HG03025 (cell line): Measurements from ENCODE around the gene FABP7.

Source experiments
- ATAC-seq: cut with Tn5 transposase; IDR thresholded peaks from one replicate; pipeline ENCODE4 v1.9.1; 2021; ENCODE audit warnings: mild to moderate bottlenecking, moderate library complexity; ENCODE audit not compliant: unreplicated experiment, low FRiP score

Gene FABP7

DNA sequence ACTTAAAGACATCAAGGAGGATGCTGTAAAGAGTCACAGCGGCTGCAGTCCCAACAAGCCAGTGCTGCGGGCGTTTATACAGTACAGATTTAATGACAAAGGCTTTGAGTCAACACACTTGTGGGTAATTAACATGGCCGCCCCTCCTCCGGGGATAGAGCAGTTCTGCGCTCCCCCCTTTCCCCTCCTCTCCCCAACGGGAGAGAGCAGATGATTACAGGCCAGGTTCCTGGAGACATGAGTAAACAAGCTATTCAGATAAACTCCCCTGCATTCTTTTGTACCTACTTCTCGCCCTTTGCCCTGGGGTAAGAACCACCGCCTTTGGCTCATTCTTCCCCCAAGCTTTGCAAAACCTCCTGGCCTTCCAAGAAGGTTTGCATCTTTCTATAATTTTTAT is 23.6 kb upstream of the FABP7 start:
- ATAC-seq, result no peak

DNA sequence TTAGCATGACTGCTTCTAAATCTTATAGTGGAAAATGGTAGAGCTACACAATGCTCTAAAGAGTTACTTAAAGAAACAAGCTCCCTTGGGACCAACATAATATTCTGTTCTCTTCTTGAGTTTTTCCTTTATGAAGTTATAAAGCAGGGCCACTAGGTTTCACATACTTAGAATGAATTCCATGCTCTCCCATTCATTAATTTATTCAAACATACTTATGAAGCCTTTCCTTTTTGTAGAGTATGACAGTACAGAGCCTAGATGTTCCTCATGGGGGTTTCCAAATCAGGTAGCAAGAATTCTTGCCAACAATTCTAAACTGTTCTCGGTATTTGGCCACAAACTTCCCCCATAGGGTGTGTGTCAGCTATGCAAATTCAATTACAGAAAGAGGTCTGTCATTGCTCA is 20.6 kb upstream of the FABP7 start:
- ATAC-seq, result peak; percentile 80

- ATAC-seq, result no peak
These were observed 19.2 kb upstream of the FABP7 start for GRCh38 chr6:122760330-122760729.

- no peak for ATAC-seq
These were observed 13.3 kb upstream of the FABP7 start for GRCh38 chr6:122766256-122766655.

DNA sequence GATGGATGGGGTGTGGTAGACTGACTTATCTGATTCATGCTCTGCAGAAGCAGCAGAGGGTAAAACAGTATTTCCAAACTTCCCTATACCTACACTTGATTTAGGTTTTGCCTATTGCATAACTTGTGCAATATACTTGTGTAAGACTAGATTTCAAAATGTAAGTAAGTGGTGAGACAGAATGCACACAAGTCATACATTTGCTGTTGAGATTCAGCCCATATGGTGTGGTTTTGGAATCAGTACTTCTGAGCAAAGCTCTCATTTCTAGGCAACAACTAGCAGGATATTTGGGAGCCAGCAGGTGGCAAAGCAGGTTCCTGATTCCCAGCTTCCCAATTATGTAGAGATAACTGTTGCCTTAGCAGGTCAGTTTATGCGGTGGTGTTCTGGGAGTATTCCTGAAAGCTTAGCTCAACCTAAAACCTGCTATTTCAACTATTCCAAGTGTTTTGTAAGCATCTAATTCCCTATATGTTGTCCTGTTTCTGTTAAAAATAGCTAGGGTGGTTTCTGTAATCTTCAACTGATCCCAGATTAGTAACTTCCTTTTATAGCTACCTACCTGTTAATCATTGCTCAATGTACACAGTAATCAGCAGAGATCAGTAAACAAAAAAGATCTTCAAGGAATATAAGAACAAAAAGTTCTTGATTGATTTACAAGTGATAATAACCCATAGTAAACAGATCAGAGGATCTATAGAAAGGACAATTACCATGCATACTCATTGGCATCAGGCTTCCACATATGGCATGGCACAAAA is 8.5 kb upstream of the FABP7 start:
- ATAC-seq, result no peak

GRCh38 chr6:122772724-122773415 is 6.6 kb upstream of the FABP7 start:
- no peak for ATAC-seq

- ATAC-seq, result no peak
These were observed 3.5 kb upstream of the FABP7 start for GRCh38 chr6:122775975-122776374.

DNA sequence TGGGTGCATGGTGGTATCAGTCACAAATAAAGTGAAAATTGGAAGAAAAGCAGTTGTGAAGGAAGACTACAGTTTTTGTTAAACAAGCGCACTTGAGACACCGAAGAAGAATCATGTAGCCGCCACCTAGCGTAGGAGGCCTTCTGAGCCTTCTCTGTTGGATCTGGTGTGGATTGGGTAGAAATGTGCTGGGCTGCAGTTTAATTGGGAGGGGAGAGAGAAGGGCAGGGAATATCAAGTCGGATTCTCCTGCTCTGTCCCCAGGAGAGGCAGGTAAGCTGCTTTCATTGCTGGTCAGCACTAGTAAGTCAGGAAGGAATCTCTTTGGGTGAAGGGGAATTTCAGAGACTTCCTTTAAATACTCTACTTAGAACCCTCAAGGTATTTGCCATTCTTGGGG is 1.2 kb upstream of the FABP7 start:
- no peak for ATAC-seq

DNA sequence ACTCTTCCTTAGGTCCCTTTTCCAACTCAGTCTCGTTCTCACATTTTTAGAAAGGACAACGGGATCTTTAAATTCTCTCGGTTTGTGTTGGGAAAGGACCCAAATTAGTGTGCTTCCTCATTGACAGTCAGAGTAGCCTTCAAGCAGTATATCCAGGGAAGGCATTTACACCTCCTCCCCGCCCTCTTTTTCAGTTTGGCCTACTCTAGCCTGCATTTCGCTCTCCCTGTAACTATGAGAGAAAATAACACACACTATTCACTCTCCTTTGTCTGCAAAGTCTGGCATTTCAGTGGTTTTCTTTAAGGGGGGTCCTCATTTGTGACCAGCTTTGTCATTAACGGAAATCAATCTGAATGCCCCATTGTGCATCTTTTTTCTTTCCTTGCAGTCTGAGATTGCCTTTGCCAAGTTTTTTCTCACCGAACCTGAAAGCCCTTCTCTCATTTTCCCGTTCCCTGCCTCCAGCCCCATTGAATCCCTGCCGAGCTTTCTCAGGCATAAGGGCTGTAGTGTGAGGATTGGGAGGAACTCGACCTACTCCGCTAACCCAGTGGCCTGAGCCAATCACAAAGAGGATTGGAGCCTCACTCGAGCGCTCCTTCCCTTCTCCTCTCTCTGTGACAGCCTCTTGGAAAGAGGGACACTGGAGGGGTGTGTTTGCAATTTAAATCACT is 393 bp upstream of the FABP7 start:
- no peak for ATAC-seq

DNA sequence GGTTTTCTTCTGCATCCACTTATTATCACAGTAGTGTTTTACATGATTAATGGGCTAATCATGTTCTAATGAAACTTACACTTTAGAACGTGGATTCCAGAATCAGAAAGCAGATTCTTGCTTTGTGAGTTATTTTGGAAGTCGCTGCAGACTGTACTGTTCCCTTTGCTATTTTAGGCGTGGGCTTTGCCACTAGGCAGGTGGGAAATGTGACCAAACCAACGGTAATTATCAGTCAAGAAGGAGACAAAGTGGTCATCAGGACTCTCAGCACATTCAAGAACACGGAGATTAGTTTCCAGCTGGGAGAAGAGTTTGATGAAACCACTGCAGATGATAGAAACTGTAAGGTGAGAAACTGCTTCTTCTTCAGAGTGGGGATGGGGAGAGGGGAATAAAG is 598 bp downstream of the FABP7 start:
- no peak for ATAC-seq

DNA sequence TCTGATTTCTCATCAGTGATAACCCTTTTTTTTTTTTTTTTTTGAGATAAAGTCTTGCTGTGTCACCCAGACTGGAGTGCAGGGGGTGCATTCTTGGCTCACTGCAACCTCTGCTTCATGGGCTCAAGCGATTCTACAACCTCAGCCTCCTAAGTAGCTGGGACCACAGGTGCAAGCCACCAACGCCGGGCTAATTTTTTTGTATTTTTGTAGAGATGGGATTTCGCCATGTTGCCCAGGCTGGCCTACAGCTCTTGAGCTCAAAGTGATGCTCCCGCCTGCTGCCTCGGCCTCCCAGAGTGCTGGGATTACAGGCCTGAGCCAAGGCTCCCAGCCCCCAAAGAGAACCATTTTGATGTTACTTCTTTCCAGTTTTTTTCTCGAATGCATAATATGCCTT is 2.2 kb downstream of the FABP7 start:
- ATAC-seq, result no peak

- no peak for ATAC-seq
These were observed 3.9 kb downstream of the FABP7 start for GRCh38 chr6:122783401-122783800.

DNA sequence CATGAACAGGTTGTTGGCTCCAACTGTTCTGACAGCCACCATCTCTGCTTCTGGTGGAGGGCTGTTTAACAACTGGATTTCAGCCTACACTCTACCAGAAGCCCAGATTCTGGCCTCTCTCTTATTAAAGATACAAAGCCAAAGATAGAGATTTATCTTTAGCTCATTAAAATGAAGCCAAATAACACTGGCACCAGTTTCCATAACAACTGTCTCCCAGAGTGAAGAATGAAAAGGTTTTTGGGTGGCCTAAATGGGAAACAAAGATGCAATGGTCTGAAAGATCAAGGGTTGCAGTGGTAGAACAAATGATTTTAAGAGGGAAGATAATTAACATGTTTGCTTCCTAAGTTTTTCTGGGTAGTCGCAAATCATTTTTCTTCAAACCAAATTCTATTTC is 6.4 kb downstream of the FABP7 start:
- no peak for ATAC-seq

GRCh38 chr6:122787721-122788120 is 8.2 kb downstream of the FABP7 start:
- no peak for ATAC-seq

DNA sequence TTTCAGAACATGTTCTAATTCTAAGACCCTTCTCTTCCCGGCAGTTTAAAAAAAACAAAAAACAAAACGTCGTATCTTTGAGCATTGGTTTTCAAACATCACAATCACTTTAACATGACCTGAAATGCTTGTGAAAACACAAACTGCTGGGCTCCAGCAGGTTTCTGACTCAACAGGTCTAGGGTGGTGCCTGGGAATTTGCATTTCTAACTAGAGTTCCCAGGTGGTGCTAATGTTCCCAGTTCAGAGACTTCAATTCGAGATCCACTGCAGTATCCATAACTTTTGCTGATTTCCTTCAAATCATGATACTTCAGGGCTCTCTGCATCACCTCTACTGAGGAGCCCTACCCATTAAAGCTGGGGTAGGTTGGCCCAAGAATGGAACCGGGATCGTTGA is 8.7 kb downstream of the FABP7 start:
- no peak for ATAC-seq

DNA sequence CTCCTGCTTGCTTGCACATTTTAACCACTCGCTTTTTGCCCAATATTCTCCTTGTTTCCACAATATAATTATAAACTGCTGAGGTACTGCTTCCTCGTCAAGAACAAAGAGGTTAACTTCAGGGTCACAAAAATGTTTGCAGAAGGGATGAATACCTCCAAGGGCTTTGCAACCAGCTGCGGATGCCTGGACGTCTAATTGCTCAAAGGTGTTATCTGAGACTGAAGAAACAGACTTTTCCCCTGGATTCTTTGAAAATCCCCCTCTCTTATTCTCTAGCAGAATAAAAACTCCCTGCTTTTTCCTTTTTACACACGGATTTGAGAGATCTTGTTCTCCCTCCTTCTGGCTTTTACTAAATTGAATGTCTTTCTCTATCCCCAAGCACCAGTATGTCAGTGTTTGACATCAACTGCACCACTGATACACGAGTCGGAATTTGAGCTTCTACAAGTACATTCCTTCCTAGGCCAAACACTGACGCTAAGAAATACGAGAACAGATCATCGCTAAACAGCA is 9.2 kb downstream of the FABP7 start:
- no peak for ATAC-seq

- peak; percentile 49 for ATAC-seq
These were observed 9.9 kb downstream of the FABP7 start, which contains the start of gene SMPDL3A for GRCh38 chr6:122789182-122790027. Gene SMPDL3A (plus strand): TSS chr6:122789258. CDS start chr6:122789347, 89 bp downstream.

- no peak for ATAC-seq
These were observed 10.5 kb downstream of the FABP7 start for GRCh38 chr6:122790028-122790422.

DNA sequence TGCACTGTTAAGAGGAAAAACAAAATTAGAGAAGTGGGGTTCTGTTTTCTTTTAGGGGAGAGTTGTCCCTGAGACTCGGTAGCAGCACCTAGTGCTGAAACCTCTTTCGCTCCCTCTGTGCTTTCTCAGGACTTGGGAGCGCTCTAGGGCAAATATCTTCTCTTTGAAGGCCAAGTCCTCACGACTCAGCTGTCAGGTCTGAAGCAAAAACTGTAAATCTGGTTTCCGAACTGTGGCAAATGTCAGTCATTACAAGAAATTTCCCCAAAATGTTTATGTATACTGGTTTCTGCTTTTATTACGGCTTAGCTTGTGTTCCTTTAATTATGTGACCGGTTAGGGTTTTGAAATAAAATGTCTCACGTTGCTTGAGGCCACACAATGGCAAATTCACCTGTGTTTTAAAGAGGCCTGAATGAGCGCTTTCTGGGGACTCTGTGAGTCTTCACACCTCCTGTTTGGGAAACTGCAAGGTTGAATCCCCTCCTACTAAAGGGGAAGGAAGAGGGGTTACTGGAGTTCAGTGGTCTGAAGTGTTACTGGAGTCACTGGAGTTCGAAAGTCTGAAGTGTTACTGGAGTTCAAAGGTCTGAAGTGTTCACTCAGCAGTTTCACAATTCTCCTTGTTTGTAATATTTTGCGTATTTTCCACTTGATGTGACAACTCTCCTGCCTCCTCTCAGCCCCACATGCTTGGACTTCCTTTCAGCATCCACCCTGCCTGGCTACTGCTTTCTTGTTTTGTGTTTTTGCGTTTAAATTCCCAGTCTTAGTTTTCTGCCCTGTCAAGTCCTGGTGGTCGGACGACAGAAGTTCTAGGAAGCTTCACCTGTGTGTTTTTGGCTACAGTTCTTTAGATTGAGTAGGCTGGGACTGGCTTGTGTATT is 11.2 kb downstream of the FABP7 start:
- ATAC-seq, result no peak
